GM21737 (cell line): Measurements from ENCODE around the gene COX4I1.
"Not testable (repeated sequence)": the region's sequence is repeated elsewhere in the genome, so short reads cannot be mapped to it uniquely, and the experiment has no call there.

Experiments used
- ATAC-seq: cut with Tn5 transposase; IDR thresholded peaks from one replicate; pipeline ENCODE4 v1.9.1; 2021; ENCODE audit warnings: mild to moderate bottlenecking, moderate library complexity; ENCODE audit not compliant: unreplicated experiment

The COX4I1 gene

GRCh38 chr16:85821390-85822135, 22.1 kb downstream of the COX4I1 start:
- peak; percentile 75 for ATAC-seq

- no peak for ATAC-seq
These were observed 22.6 kb downstream of the COX4I1 start for GRCh38 chr16:85822145-85822544.

GRCh38 chr16:85823328-85823920, 23.9 kb downstream of the COX4I1 start:
- ATAC-seq: no peak

- ATAC-seq: no peak
These were observed 25.0 kb downstream of the COX4I1 start for GRCh38 chr16:85824161-85825135.

GRCh38 chr16:85825326-85825725, 25.8 kb downstream of the COX4I1 start:
- no peak for ATAC-seq

GRCh38 chr16:85826686-85827247, 27.3 kb downstream of the COX4I1 start:
- ATAC-seq: no peak

- no peak for ATAC-seq
These were observed 28.7 kb downstream of the COX4I1 start for GRCh38 chr16:85828166-85828565.

GRCh38 chr16:85829171-85829719, 29.8 kb downstream of the COX4I1 start:
- ATAC-seq: no peak

- no peak for ATAC-seq
These were observed 30.4 kb downstream of the COX4I1 start for GRCh38 chr16:85829751-85830445.

- ATAC-seq: no peak
These were observed 31.3 kb downstream of the COX4I1 start for GRCh38 chr16:85830821-85831220.

- ATAC-seq: peak; percentile 55
These were observed 33.2 kb downstream of the COX4I1 start for GRCh38 chr16:85832570-85833218.

- ATAC-seq: no peak
These were observed 33.9 kb downstream of the COX4I1 start for GRCh38 chr16:85833219-85833920.

- no peak for ATAC-seq
These were observed 35.2 kb downstream of the COX4I1 start for GRCh38 chr16:85834741-85835140.

- ATAC-seq: no peak
These were observed 35.8 kb downstream of the COX4I1 start for GRCh38 chr16:85835227-85835751.

- no peak for ATAC-seq
These were observed 36.6 kb downstream of the COX4I1 start for GRCh38 chr16:85835956-85836705.

GRCh38 chr16:85836706-85837582, 37.4 kb downstream of the COX4I1 start:
- no peak for ATAC-seq

- ATAC-seq: not testable (repeated sequence)
These were observed 38.2 kb downstream of the COX4I1 start for GRCh38 chr16:85837654-85838053.
